PC-3 (cell line): ENCODE data around the gene ZC3HAV1. TPM values are rescaled to one million over a fixed set of nuclear protein-coding genes. Genes with fewer than 3 reads are reported as not detected.

Experiments
- ATAC-seq: fragments of 200-7000 bp; cut with Tn5 transposase; 2 replicates; pipeline ENCODE4 v1.9.1; 2020; ENCODE audit warnings: mild to moderate bottlenecking, moderate library complexity
- BruUV-seq: library from RNA; stranded (reverse); fragments of 400-500 nt; replicated peaks from 2 replicates; lab custom pipeline; 2021; lab: Mats Ljungman, UMichigan
- CTCF ChIA-PET: fragments of 300-600 bp; sonication (Branson Sonifier 250); formaldehyde crosslinking; loops from one replicate; lab custom pipeline; 2022; ENCODE audit warnings: antibody characterized with exemption; lab: Charles Lee
- POLR2A ChIA-PET: fragments of 300-600 bp; sonication (Branson Sonifier 250); formaldehyde crosslinking; loops from one replicate; lab custom pipeline; 2022; ENCODE audit warnings: antibody characterized with exemption; ENCODE audit not compliant: unreplicated experiment; lab: Charles Lee
- DNase-seq: peaks from one replicate; pipeline ENCODE4 v3.0.0-alpha.2; 2015
- H2AFZ ChIP-seq: fragments of 300-600 bp; sonication (generic); 2 replicates; pipeline ENCODE4 v1.6.0; 2016; ENCODE audit warnings: antibody characterized with exemption, low read length
- H3F3A ChIP-seq: fragments of 300-600 bp; sonication (generic); one replicate; pipeline ENCODE4 v1.6.0; 2017; ENCODE audit warnings: antibody characterized with exemption, low read length, control low read depth, mild to moderate bottlenecking; ENCODE audit not compliant: unreplicated experiment
- H3K27ac ChIP-seq: fragments of 300-600 bp; sonication (generic); 2 replicates; pipeline ENCODE4 v1.5.1; 2016; ENCODE audit warnings: mild to moderate bottlenecking, low read length
- H3K27me3 ChIP-seq: fragments of 300-600 bp; sonication (generic); 2 replicates; pipeline ENCODE4 v1.6.1; 2016; ENCODE audit warnings: low read length, mixed read lengths
- H3K36me3 ChIP-seq: fragments of 300-600 bp; sonication (generic); 2 replicates; pipeline ENCODE4 v1.6.1; 2016; ENCODE audit warnings: low read depth, mixed run types, low read length, mixed read lengths
- H3K4me1 ChIP-seq: fragments of 300-600 bp; sonication (generic); 2 replicates; pipeline ENCODE4 v1.5.1; 2016; ENCODE audit warnings: low read length; ENCODE audit not compliant: insufficient read depth
- H3K4me2 ChIP-seq: fragments of 300-600 bp; sonication (generic); 2 replicates; pipeline ENCODE4 v1.6.0; 2016; ENCODE audit warnings: low read length
- H3K4me3 ChIP-seq: fragments of 300-600 bp; sonication (generic); 2 replicates; pipeline ENCODE4 v1.5.1; 2016; ENCODE audit warnings: mild to moderate bottlenecking, low read length, mixed read lengths
- H3K79me2 ChIP-seq: fragments of 300-600 bp; sonication (generic); 2 replicates; pipeline ENCODE4 v1.6.1; 2017; ENCODE audit warnings: low read length, mixed read lengths
- H3K9ac ChIP-seq: fragments of 300-600 bp; sonication (generic); 2 replicates; pipeline ENCODE4 v1.6.0; 2016; ENCODE audit warnings: mild to moderate bottlenecking, low read length
- H3K9me2 ChIP-seq: fragments of 300-600 bp; sonication (generic); replicated peaks from 2 replicates; pipeline ENCODE4 v1.6.1; 2016; ENCODE audit warnings: mixed run types, low read length, mixed read lengths
- H3K9me3 ChIP-seq: fragments of 300-600 bp; sonication (generic); 2 replicates; pipeline ENCODE4 v1.6.1; 2016; ENCODE audit warnings: low read length, mixed read lengths
- H4K20me1 ChIP-seq: fragments of 300-600 bp; sonication (generic); 2 replicates; pipeline ENCODE4 v1.6.1; 2016; ENCODE audit warnings: low read length, mixed read lengths
- CTCF ChIP-seq: fragments of 300-600 bp; sonication (generic); conservative IDR thresholded peaks from 2 replicates; pipeline ENCODE4 v1.5.1; 2017; ENCODE audit warnings: antibody characterized with exemption, low read depth, mild to moderate bottlenecking, low read length
- EZH2 ChIP-seq: fragments of 300-600 bp; sonication (generic); IDR thresholded peaks from one replicate; pipeline ENCODE4 v1.6.1; 2017; ENCODE audit warnings: antibody characterized with exemption, mild to moderate bottlenecking, low read length; ENCODE audit not compliant: unreplicated experiment
- EZH2phosphoT487 ChIP-seq: fragments of 300-600 bp; sonication (generic); IDR thresholded peaks from 2 replicates; pipeline ENCODE4 v1.6.1; 2018; ENCODE audit warnings: mild to moderate bottlenecking, antibody characterized with exemption, low read length, borderline replicate concordance
- intact Hi-C: fragments of 100-400 bp; cut with micrococcal nuclease; formaldehyde crosslinking; loops from 2 replicates; pipeline ENCODE4 v1.9.0; 2023
- total RNA-seq: library from RNA; depleted of rRNA; stranded (reverse); fragments of >200 nt; gene quantifications from 2 replicates; pipeline ENCODE4 v1.2.3, GENCODE V29; 2014; rRNA removed

Gene ZC3HAV1
- total RNA-seq, 1 experiment from 2014 or later: 19.6 TPM

GRCh38 chr7:139004321-139005090 is 105.0 kb downstream of the ZC3HAV1 start:
- DNase-seq (no peak), ATAC-seq (no peak)
- no peaks in the 10 kb centered on the region for H3K27me3 ChIP-seq
- H2AFZ ChIP-seq: no peak overlapping the region
- intact Hi-C loops: no loop called here
- no peaks in the 10 kb centered on the region for H3K9me3 ChIP-seq
- TF ChIP-seq EZH2phosphoT487 (no peak), EZH2 (no peak), CTCF (no peak)
- no TSS peak for BruUV-seq
- ChIA-PET CTCF (no interaction called here), POLR2A (no interaction called here)
- H3K4me3 ChIP-seq: no peak overlapping the region
- H3K9me2 ChIP-seq: no peaks in the 10 kb centered on the region
- no peaks in the 10 kb centered on the region for H3K36me3 ChIP-seq
- H3K4me2 ChIP-seq: no peak overlapping the region
- no peak overlapping the region for H3K27ac ChIP-seq
- no peaks in the 10 kb centered on the region for H3K79me2 ChIP-seq
- no peaks in the 10 kb centered on the region for H4K20me1 ChIP-seq
- no peaks in the 10 kb centered on the region for H3F3A ChIP-seq
- H3K9ac ChIP-seq: no peak overlapping the region
- H3K4me1 ChIP-seq: no peaks in the 10 kb centered on the region

- no peaks in the 10 kb centered on the region for H3K9me2 ChIP-seq
- ChIA-PET POLR2A (no interaction called here), CTCF (no interaction called here)
- no peaks in the 10 kb centered on the region for H3K36me3 ChIP-seq
- H3K4me2 ChIP-seq: no peak overlapping the region
- no peaks in the 10 kb centered on the region for H3K27me3 ChIP-seq
- no peaks in the 10 kb centered on the region for H3K79me2 ChIP-seq
- intact Hi-C loops: no loop called here
- DNase-seq: no peak
- no peaks in the 10 kb centered on the region for H3F3A ChIP-seq
- no peak for TF ChIP-seq CTCF
- no TSS peak for BruUV-seq
- H3K4me1 ChIP-seq: no peaks in the 10 kb centered on the region
- no peak overlapping the region for H3K27ac ChIP-seq
- no peaks in the 10 kb centered on the region for H3K9me3 ChIP-seq
- no peak overlapping the region for H3K4me3 ChIP-seq
- H2AFZ ChIP-seq: no peak overlapping the region
- H4K20me1 ChIP-seq: no peaks in the 10 kb centered on the region
- ATAC-seq: no peak
- H3K9ac ChIP-seq: no peak overlapping the region
These were observed 110.1 kb downstream of the ZC3HAV1 start for GRCh38 chr7:138999414-138999813.

Other genes starting within 250 kb of the ZC3HAV1 start
- 7.5 and 8.2 TPM in 2 replicates for gene KIAA1549, start 128.3 kb downstream of the ZC3HAV1 start, total RNA-seq
- gene ZC3HAV1L, start 73.7 kb downstream of the ZC3HAV1 start, total RNA-seq: 8.2 and 8.7 TPM in 2 replicates
- gene UBN2, start 121.5 kb upstream of the ZC3HAV1 start, total RNA-seq: 2.2 and 3.7 TPM in 2 replicates
- gene FMC1, start 231.6 kb upstream of the ZC3HAV1 start, total RNA-seq: 8.8 and 12.2 TPM in 2 replicates